Sigmoid colon (tissue), 4 donors: ENCODE results near the gene TMEM164.

Source experiments
- EP300 ChIP-seq, 4 donors: sonication (generic); formaldehyde crosslinking; IDR thresholded peaks; one replicate each; pipeline ENCODE4 v1.6.1; 2017; ENCODE audit warnings: antibody characterized with exemption in 4 of 4
- POLR2A ChIP-seq, 2 donors: fragments of 450-650 bp; IDR thresholded peaks; one replicate each; pipeline ENCODE4 v1.6.1; 2016; ENCODE audit warnings: antibody characterized with exemption in 2 of 2, mild to moderate bottlenecking in 2 of 2, moderate library complexity in 2 of 2
- TF ChIP-seq, protein P1 (sequence below), 4 experiments: fragments of 450-650 bp in 3 of 4; fragments of 200-600 bp in 1 of 4; IDR thresholded peaks; one replicate each; pipeline ENCODE4 v1.5.1; 2016 to 2019; ENCODE audit warnings: antibody characterized with exemption in 4 of 4, mild to moderate bottlenecking in 3 of 4, moderate library complexity in 2 of 4

DNA sequence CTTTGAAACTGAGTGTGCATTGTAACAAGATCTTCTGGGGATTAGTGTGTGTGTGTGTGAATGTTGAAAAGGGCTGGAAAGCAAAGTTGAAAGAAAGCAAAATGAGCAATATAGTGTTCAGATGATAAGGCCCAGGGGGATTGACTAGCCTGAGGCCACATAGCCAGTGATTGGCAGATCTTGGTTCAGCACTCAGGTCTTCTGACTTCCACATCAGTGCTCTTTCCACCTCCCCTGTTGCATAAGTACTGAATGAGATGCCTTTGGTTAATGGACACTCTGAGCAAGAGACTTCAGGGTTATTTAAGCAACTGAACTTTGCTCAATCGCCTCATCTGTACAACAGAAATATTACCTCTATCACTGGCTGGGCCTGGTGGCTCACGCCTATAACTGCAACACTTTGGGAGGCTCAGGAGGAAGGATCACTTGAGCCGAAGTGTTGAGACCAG lies 120.4 kb downstream of the TMEM164 start:
- TF ChIP-seq POLR2A (IDR thresholded peaks at IDR 0.05) (no peak), EP300 (IDR thresholded peaks at IDR 0.05) (no peak)
- TF ChIP-seq, protein P1, sequence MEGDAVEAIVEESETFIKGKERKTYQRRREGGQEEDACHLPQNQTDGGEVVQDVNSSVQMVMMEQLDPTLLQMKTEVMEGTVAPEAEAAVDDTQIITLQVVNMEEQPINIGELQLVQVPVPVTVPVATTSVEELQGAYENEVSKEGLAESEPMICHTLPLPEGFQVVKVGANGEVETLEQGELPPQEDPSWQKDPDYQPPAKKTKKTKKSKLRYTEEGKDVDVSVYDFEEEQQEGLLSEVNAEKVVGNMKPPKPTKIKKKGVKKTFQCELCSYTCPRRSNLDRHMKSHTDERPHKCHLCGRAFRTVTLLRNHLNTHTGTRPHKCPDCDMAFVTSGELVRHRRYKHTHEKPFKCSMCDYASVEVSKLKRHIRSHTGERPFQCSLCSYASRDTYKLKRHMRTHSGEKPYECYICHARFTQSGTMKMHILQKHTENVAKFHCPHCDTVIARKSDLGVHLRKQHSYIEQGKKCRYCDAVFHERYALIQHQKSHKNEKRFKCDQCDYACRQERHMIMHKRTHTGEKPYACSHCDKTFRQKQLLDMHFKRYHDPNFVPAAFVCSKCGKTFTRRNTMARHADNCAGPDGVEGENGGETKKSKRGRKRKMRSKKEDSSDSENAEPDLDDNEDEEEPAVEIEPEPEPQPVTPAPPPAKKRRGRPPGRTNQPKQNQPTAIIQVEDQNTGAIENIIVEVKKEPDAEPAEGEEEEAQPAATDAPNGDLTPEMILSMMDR (IDR thresholded peaks at IDR 0.05) = no peak
